Activated B cell treated with CpG ODN at 0.5 μM for 24 hours (primary cell): ENCODE data around the gene SLC44A4. TPM values are rescaled to one million over a fixed set of nuclear protein-coding genes. Genes with fewer than 3 reads are reported as not detected.

Experiments used
- ATAC-seq: fragments of 200-7000 bp; cut with Tn5 transposase; one replicate; pipeline ENCODE4 v1.10.0; 2021; ENCODE audit warnings: low read depth, mild to moderate bottlenecking, moderate library complexity
- CTCF ChIA-PET: fragments of 350-600 bp; sonication (Branson Sonifier 250); formaldehyde crosslinking; loops from one replicate; lab custom pipeline; 2021; ENCODE audit warnings: antibody characterized with exemption; lab: Charles Lee
- POLR2A ChIA-PET: fragments of 350-600 bp; sonication (Branson Sonifier 250); formaldehyde crosslinking; loops from one replicate; lab custom pipeline; 2021; ENCODE audit warnings: antibody characterized with exemption; lab: Charles Lee
- DNase-seq: peaks from one replicate; pipeline ENCODE4 v3.0.0; 2022
- H3K27ac Mint-ChIP-seq: one replicate; pipeline ENCODE4 v1.8.0; 2020; ENCODE audit warnings: mixed read lengths
- H3K27me3 Mint-ChIP-seq: one replicate; pipeline ENCODE4 v1.8.0; 2021; ENCODE audit warnings: mixed read lengths
- H3K36me3 Mint-ChIP-seq: one replicate; pipeline ENCODE4 v1.8.0; 2021; ENCODE audit warnings: low read depth, mixed read lengths
- H3K4me1 Mint-ChIP-seq: one replicate; pipeline ENCODE4 v1.8.0; 2021; ENCODE audit warnings: mixed read lengths
- H3K4me3 Mint-ChIP-seq: one replicate; pipeline ENCODE4 v1.8.0; 2020; ENCODE audit warnings: mild to moderate bottlenecking, mixed read lengths
- H3K9me3 Mint-ChIP-seq: one replicate; pipeline ENCODE4 v1.8.0; 2020; ENCODE audit warnings: mixed read lengths
- intact Hi-C: fragments of 100-400 bp; cut with micrococcal nuclease; formaldehyde crosslinking; loops from one replicate; pipeline ENCODE4 v1.15.1; 2024
- total RNA-seq: library from RNA; stranded (reverse); gene quantifications from 2 replicates; pipeline ENCODE4 v1.2.3, GENCODE V29; 2022
- TF ChIP-seq, protein P1 (sequence below): fragments of 200-600 bp; IDR thresholded peaks from one replicate; pipeline ENCODE4 v1.8.0; 2022; ENCODE audit warnings: antibody characterized with exemption, mild to moderate bottlenecking

The SLC44A4 gene
- total RNA-seq, 1 donor from 2014 or later = not detected

DNA sequence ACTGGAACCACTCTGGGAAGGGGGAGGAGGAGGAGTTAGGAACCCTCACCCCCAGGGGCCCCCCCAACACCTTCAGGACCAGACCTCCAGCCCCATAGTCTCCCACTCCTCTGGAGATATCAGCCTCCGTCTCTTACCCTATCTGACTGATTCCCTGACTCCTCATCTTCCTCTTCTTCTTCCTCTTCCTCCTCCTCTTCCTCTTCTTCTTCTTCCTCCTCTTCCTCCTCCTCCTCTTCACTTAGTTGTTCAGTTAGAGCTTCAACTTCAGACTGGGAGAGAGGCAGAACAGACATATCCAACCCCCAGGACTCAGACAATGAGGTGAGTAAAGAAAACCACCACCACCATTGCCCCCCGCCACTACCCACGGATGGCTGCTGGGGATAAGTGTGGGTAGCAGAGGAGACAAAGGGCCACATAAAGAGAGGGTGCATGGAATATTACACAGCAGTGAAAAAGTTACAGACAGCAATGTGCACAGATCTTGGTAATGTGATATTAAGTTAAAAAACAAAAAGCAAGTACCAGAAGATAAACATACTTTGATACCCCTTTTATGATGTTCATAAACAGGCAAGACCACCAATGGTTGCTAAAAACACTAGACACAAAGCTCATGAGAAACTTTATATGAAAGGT lies 10.7 kb upstream of the SLC44A4 start:
- ChIA-PET POLR2A (no interaction called here), CTCF (interaction anchor here (0.7 to 1.5 kb wide), 2 partner anchors 70 to 119 kb away, joined by 3 to 5 read pairs; no protein-coding TSS in a partner anchor)
- Mint-ChIP-seq H3K4me3 (no peak overlapping the region), H3K36me3 (peaks cover 83% of the 10 kb centered on the region), H3K27ac (no peak overlapping the region), H3K4me1 (no peaks in the 10 kb centered on the region), H3K9me3 (no peaks in the 10 kb centered on the region), H3K27me3 (no peaks in the 10 kb centered on the region)
- intact Hi-C loops = loop anchor here (2.0 kb wide), 1 partner anchor 209 kb away; the partner anchor contains the start of gene LY6G5C
- no peak for ATAC-seq
- DNase-seq = no peak
- TF ChIP-seq, protein P1, sequence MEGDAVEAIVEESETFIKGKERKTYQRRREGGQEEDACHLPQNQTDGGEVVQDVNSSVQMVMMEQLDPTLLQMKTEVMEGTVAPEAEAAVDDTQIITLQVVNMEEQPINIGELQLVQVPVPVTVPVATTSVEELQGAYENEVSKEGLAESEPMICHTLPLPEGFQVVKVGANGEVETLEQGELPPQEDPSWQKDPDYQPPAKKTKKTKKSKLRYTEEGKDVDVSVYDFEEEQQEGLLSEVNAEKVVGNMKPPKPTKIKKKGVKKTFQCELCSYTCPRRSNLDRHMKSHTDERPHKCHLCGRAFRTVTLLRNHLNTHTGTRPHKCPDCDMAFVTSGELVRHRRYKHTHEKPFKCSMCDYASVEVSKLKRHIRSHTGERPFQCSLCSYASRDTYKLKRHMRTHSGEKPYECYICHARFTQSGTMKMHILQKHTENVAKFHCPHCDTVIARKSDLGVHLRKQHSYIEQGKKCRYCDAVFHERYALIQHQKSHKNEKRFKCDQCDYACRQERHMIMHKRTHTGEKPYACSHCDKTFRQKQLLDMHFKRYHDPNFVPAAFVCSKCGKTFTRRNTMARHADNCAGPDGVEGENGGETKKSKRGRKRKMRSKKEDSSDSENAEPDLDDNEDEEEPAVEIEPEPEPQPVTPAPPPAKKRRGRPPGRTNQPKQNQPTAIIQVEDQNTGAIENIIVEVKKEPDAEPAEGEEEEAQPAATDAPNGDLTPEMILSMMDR = no peak

- POLR2A ChIA-PET = no interaction called here
- H3K27ac Mint-ChIP-seq = no peak overlapping the region
- no peaks in the 10 kb centered on the region for H3K4me1 Mint-ChIP-seq
- H3K36me3 Mint-ChIP-seq = peaks cover 87% of the 10 kb centered on the region
- no peaks in the 10 kb centered on the region for H3K9me3 Mint-ChIP-seq
- no peaks in the 10 kb centered on the region for H3K27me3 Mint-ChIP-seq
- DNase-seq (peak; percentile 56), ATAC-seq (peak; percentile 50)
- intact Hi-C loops = loop anchor here (2.0 kb wide), 1 partner anchor 208 kb away; the partner anchor contains the start of gene LY6G5C
- TF ChIP-seq, protein P1 = peak; percentile 69
- CTCF ChIA-PET = interaction anchor here (1.2 to 1.5 kb wide), 4 partner anchors 50 to 208 kb away, joined by 4 to 5 read pairs (median 5); partner anchors contain the start of gene LY6G5C
- no peak overlapping the region for H3K4me3 Mint-ChIP-seq
Measured at GRCh38 chr6:31888276-31889258, 9.8 kb upstream of the SLC44A4 start.

DNA sequence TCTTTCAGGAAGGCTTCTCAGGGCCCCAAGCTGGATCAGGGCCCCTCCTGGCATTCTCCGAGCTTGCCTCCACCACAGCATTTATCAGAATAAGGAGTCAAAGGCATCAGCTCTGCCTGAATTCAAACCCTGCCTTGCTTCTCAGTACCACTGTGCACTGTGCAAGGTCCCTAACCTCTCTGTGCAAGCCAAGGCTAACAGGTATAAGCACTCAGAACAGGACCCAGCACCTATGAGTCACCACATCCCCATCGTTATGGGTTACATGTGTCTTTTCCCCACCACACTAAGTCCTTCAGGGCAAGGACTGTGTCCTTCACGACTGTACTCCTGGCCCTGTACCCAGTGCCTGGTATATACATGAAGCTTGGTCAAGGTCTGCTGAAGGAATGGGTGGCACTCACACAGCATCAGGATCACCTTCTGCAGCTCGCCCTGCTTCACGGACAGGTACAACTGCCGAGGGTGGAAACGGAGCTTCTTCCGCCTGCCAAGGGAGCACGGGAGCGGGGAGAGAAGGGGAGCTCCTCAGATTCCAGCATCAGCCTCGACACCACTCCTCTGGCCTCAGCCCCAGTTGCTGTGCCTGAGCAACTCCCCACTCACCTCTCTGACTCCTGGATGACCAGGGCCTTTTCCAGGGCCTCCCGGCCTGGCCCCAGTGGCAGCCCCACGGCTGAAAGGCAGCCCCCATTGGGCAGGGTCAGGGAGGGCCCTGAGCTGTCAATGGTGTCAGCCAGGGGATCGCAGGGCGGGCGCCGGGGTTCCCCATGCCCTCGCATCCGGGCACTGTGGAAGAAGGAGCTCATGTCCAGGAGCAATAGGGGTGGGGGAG lies 8.6 kb upstream of the SLC44A4 start:
- intact Hi-C loops = loop anchor here (2.0 kb wide), 1 partner anchor 207 kb away; the partner anchor contains the start of gene LY6G5C
- Mint-ChIP-seq H3K27me3 (no peaks in the 10 kb centered on the region), H3K4me1 (no peaks in the 10 kb centered on the region), H3K27ac (no peak overlapping the region), H3K9me3 (no peaks in the 10 kb centered on the region), H3K36me3 (peaks cover 88% of the 10 kb centered on the region), H3K4me3 (no peak overlapping the region)
- DNase-seq (no peak), ATAC-seq (no peak)
- CTCF ChIA-PET = interaction anchor here (1.1 to 1.5 kb wide), 5 partner anchors 10 to 206 kb away, joined by 3 to 5 read pairs (median 4); partner anchors contain the start of genes ABHD16A, EHMT2 and LY6G5C
- TF ChIP-seq, protein P1 = no peak
- POLR2A ChIA-PET = no interaction called here

GRCh38 chr6:31886541-31886991 lies 7.8 kb upstream of the SLC44A4 start:
- Mint-ChIP-seq H3K9me3 (no peaks in the 10 kb centered on the region), H3K36me3 (peaks cover 88% of the 10 kb centered on the region), H3K27me3 (no peaks in the 10 kb centered on the region), H3K4me3 (no peak overlapping the region), H3K4me1 (no peaks in the 10 kb centered on the region), H3K27ac (no peak overlapping the region)
- no peak for ATAC-seq
- CTCF ChIA-PET = interaction anchor here (1.2 kb wide), 1 partner anchor 184 kb away, joined by 3 read pairs; the partner anchor contains the start of gene ABHD16A
- TF ChIP-seq, protein P1 = no peak
- DNase-seq = no peak
- intact Hi-C loops = no loop called here
- POLR2A ChIA-PET = no interaction called here
